ENCODE data around the gene RAB9A. TPM values are rescaled to one million over a fixed set of nuclear protein-coding genes. Genes with fewer than 3 reads are reported as not detected.
"Not testable (repeated sequence)": the region's sequence is repeated elsewhere in the genome, so short reads cannot be mapped to it uniquely, and the experiment has no call there.

Gene RAB9A
- total RNA-seq, 1 experiment from 2014 or later = 26.3 TPM

DNA sequence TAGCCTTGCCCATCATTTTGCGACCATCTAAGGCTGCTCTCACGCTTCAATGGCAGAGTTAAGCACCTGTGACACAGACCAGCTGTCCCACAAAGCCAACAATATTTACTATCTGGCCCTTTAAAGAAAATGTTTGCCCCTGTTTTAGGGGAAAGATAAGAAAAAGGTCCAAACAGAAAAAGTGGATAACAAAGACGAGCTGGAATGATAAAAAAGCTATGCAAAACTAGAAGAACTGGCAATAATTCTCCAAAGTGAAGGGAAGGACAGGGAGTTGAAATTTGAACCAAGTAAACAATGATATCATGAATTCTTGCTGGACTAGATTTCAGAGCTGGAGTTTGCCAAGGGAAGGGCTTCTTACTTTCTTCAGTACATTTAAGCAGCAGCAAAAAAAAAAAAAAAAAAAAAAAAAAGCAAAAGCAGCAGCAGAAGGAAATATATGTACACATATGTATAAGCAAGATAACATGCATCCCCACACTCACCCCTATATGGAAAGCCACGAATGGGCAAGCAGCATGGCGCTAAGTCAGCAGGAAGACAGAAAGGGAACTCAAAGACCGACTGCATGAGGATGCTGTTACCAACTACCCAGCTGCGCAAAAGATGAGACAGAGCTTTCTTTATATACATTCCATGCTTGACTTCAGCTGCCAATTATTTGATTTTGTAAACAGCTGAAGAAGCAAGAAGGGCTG, 33.0 kb downstream of the RAB9A start:
- no peak for ATAC-seq
- peaks cover 27% of the 10 kb centered on the region for H3K36me3 Mint-ChIP-seq
- POLR2A ChIA-PET = interaction anchor here (1.2 kb wide), 1 partner anchor 13 kb away, joined by 3 read pairs; the partner anchor contains the start of genes OFD1 and TRAPPC2

DNA sequence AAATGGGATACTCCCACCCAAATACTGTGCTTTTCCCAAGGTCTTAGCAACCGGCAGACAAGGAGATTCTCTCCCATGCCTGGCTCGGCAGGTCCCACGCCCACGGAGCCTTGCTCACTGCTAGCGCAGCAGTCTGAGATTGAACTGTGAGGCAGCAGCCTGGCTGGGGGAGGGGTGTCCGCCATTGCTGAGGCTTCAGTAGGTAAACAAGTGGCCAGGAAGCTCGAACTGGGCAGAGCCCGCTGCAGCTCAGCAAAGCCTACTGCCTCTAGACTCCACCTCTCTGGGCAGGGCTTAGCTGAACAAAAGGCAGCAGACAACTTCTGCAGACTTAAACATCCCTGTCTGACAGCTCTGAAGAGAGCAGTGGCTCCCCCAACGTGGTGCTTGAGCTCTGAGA, 36.0 kb downstream of the RAB9A start:
- DNase-seq (ENCODE audit: low spot score) = peak; percentile 23
- not testable (repeated sequence) for H3K9me3 Mint-ChIP-seq; H3K27me3 Mint-ChIP-seq (ENCODE audit: low read depth); H3K4me3 Mint-ChIP-seq; H3K27ac Mint-ChIP-seq; ATAC-seq; H3K4me1 Mint-ChIP-seq
- TF ChIP-seq FOXK1 (CRISPR knock-in tag; IDR thresholded peaks at IDR 0.05) = peak; percentile 64; the same call in 1 of the 2 replicates
- H3K36me3 Mint-ChIP-seq = peaks cover 32% of the 10 kb centered on the region
- POLR2A ChIA-PET = interaction anchor here (1.7 kb wide), 1 partner anchor 10 kb away, joined by 6 read pairs; the partner anchor contains the start of genes OFD1 and TRAPPC2
- CTCF ChIA-PET = interaction anchor here (1.1 kb wide), 1 partner anchor 25 kb away, joined by 3 read pairs; no protein-coding TSS in a partner anchor

More for the DNA sequence above, 33.0 kb downstream of the RAB9A start:
- Mint-ChIP-seq H3K4me1 (0 out of 2 replicates have a peak, but pooled peaks cover 5% of the 10 kb centered on the region), H3K4me3 (no peak overlapping the region), H3K9me3 (peaks cover 5% of the 10 kb centered on the region), H3K27ac (no peak overlapping the region), H3K27me3 (ENCODE audit: low read depth) (no peaks in the 10 kb centered on the region)
- CTCF ChIA-PET = no interaction called here
- TF ChIP-seq NFATC4 (CRISPR knock-in tag; IDR thresholded peaks at IDR 0.05) (no peak), NR2C2 (CRISPR knock-in tag; IDR thresholded peaks at IDR 0.05) (no peak), TEAD4 (CRISPR knock-in tag; IDR thresholded peaks at IDR 0.05) (no peak), RORB (CRISPR knock-in tag; IDR thresholded peaks at IDR 0.05) (no peak), ZNF396 (CRISPR knock-in tag; IDR thresholded peaks at IDR 0.05; ENCODE audit: borderline replicate concordance) (no peak), JUN (CRISPR knock-in tag; IDR thresholded peaks at IDR 0.05) (no peak), GABPB1 (CRISPR knock-in tag; IDR thresholded peaks at IDR 0.05) (no peak)
- TF ChIP-seq, protein P1, sequence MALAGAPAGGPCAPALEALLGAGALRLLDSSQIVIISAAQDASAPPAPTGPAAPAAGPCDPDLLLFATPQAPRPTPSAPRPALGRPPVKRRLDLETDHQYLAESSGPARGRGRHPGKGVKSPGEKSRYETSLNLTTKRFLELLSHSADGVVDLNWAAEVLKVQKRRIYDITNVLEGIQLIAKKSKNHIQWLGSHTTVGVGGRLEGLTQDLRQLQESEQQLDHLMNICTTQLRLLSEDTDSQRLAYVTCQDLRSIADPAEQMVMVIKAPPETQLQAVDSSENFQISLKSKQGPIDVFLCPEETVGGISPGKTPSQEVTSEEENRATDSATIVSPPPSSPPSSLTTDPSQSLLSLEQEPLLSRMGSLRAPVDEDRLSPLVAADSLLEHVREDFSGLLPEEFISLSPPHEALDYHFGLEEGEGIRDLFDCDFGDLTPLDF (CRISPR knock-in tag; IDR thresholded peaks at IDR 0.05) = no peak
- TF ChIP-seq, protein P2, sequence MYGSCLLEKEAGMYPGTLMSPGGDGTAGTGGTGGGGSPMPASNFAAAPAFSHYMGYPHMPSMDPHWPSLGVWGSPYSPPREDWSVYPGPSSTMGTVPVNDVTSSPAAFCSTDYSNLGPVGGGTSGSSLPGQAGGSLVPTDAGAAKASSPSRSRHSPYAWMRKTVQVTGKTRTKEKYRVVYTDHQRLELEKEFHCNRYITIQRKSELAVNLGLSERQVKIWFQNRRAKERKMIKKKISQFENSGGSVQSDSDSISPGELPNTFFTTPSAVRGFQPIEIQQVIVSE (CRISPR knock-in tag; IDR thresholded peaks at IDR 0.05; ENCODE audit: borderline replicate concordance) = no peak
- DNase-seq (ENCODE audit: low spot score) = no peak

DNA sequence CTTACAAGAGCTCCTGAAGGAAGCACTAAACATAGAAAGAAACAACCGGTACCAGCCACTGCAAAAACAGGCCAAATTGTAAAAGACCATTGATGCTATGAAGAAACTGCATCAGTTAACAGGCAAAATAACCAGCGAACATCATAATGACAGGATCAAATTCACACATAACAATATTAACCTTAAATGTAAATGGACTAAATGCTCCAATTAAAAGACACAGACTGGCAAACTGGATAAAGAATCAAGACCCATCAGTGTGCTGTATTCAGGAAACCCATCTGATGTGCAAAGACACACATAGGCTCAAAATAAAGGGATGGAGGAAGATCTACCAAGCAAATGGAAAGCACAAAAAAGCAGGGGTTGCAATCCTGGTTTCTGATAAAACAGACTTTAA, 37.7 kb downstream of the RAB9A start:
- DNase-seq (ENCODE audit: low spot score); H3K4me1 Mint-ChIP-seq; ATAC-seq; POLR2A ChIA-PET; CTCF ChIA-PET; H3K4me3 Mint-ChIP-seq; H3K27me3 Mint-ChIP-seq (ENCODE audit: low read depth); H3K9me3 Mint-ChIP-seq: not testable (repeated sequence)
- Mint-ChIP-seq H3K36me3 (peaks cover 45% of the 10 kb centered on the region), H3K27ac (0 out of 2 replicates have a peak overlapping the region, but pooled peaks have one; percentile 53)

DNA sequence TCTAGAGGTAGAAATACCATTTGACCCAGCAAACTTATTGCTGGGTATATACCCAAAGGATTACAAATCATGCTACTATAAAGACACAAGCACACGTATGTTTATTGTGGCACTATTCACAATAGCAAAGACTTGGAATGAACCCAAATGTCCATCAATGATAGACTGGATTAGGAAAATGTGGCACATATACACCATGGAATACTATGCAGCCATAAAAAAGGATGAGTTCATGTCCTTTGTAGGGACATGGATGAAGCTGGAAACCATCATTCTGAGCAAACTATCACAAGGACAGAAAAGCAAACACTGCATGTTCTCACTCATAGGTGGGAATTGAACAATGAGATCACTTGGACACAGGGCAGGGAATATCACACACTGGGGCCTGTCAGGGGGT, 41.6 kb downstream of the RAB9A start:
- H3K9me3 Mint-ChIP-seq, H3K27ac Mint-ChIP-seq: not testable (repeated sequence)

DNA sequence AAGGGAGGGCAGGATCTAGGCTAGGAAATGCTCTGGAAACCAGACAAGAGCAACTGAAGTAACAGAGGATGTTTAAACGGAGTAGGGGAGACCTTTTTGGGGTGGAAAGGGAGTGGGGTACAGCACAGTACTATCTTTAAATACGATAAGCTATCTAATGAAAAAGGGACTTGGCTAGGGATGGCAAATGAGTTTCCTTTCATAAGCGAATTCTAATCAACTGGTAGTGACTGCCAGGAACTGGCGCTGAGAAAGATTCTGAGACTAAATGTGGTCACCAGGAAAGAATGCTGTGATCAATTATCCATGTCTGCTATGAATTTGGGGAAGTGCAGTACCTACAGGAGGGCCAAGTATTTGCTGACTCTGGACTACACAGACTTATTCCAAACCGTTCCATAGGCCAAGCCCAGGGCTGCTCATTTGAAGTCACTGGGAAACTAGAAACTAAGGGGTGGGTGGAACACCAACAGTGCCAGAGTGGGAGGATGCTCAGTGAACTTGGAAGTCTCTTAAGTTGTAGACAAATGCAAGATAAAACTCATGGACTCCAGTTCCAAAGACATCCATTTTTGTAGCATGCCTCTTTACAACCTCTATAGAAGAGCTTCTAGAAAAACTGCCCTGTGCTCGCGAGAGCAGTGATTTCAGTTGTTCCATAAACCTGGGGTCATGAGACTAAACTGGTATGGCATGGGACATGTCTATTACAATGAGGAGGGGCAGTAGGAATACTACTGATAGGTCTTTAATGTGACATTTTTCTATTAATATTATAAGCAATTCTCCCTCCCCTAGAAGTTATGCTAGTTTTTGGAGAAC, 43.5 kb downstream of the RAB9A start:
- ChIA-PET POLR2A (no interaction called here), CTCF (no interaction called here)
- DNase-seq (ENCODE audit: low spot score) (no peak), ATAC-seq (no peak)
- Mint-ChIP-seq H3K4me1 (peaks cover 11% of the 10 kb centered on the region), H3K9me3 (no peaks in the 10 kb centered on the region), H3K27me3 (ENCODE audit: low read depth) (no peaks in the 10 kb centered on the region), H3K27ac (no peak overlapping the region), H3K4me3 (no peak overlapping the region), H3K36me3 (peaks cover 34% of the 10 kb centered on the region)
- TF ChIP-seq FOXK1 (CRISPR knock-in tag; IDR thresholded peaks at IDR 0.05) (no peak), ZBTB21 (CRISPR knock-in tag; IDR thresholded peaks at IDR 0.05; ENCODE audit: borderline replicate concordance) (no peak), TEAD4 (CRISPR knock-in tag; IDR thresholded peaks at IDR 0.05) (no peak), GABPB1 (CRISPR knock-in tag; IDR thresholded peaks at IDR 0.05) (no peak)
- TF ChIP-seq, protein P3, sequence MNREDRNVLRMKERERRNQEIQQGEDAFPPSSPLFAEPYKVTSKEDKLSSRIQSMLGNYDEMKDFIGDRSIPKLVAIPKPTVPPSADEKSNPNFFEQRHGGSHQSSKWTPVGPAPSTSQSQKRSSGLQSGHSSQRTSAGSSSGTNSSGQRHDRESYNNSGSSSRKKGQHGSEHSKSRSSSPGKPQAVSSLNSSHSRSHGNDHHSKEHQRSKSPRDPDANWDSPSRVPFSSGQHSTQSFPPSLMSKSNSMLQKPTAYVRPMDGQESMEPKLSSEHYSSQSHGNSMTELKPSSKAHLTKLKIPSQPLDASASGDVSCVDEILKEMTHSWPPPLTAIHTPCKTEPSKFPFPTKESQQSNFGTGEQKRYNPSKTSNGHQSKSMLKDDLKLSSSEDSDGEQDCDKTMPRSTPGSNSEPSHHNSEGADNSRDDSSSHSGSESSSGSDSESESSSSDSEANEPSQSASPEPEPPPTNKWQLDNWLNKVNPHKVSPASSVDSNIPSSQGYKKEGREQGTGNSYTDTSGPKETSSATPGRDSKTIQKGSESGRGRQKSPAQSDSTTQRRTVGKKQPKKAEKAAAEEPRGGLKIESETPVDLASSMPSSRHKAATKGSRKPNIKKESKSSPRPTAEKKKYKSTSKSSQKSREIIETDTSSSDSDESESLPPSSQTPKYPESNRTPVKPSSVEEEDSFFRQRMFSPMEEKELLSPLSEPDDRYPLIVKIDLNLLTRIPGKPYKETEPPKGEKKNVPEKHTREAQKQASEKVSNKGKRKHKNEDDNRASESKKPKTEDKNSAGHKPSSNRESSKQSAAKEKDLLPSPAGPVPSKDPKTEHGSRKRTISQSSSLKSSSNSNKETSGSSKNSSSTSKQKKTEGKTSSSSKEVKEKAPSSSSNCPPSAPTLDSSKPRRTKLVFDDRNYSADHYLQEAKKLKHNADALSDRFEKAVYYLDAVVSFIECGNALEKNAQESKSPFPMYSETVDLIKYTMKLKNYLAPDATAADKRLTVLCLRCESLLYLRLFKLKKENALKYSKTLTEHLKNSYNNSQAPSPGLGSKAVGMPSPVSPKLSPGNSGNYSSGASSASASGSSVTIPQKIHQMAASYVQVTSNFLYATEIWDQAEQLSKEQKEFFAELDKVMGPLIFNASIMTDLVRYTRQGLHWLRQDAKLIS (CRISPR knock-in tag; IDR thresholded peaks at IDR 0.05; ENCODE audit: borderline replicate concordance) = no peak
- TF ChIP-seq, protein P4, sequence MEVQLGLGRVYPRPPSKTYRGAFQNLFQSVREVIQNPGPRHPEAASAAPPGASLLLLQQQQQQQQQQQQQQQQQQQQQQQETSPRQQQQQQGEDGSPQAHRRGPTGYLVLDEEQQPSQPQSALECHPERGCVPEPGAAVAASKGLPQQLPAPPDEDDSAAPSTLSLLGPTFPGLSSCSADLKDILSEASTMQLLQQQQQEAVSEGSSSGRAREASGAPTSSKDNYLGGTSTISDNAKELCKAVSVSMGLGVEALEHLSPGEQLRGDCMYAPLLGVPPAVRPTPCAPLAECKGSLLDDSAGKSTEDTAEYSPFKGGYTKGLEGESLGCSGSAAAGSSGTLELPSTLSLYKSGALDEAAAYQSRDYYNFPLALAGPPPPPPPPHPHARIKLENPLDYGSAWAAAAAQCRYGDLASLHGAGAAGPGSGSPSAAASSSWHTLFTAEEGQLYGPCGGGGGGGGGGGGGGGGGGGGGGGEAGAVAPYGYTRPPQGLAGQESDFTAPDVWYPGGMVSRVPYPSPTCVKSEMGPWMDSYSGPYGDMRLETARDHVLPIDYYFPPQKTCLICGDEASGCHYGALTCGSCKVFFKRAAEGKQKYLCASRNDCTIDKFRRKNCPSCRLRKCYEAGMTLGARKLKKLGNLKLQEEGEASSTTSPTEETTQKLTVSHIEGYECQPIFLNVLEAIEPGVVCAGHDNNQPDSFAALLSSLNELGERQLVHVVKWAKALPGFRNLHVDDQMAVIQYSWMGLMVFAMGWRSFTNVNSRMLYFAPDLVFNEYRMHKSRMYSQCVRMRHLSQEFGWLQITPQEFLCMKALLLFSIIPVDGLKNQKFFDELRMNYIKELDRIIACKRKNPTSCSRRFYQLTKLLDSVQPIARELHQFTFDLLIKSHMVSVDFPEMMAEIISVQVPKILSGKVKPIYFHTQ (CRISPR knock-in tag; IDR thresholded peaks at IDR 0.05) = no peak

More for the DNA sequence above, 41.6 kb downstream of the RAB9A start:
- H3K27me3 Mint-ChIP-seq (ENCODE audit: low read depth); H3K4me3 Mint-ChIP-seq; ATAC-seq; CTCF ChIA-PET; POLR2A ChIA-PET; DNase-seq (ENCODE audit: low spot score): not testable (repeated sequence)
- peaks cover 37% of the 10 kb centered on the region for H3K36me3 Mint-ChIP-seq
- H3K4me1 Mint-ChIP-seq = peaks cover 16% of the 10 kb centered on the region
